Sigmoid colon (tissue), 4 donors: Measurements from ENCODE around the gene CALHM1.

ENCODE experiments used
- CTCF ChIP-seq, 4 experiments: fragments of 450-650 bp in 3 of 4; fragments of 200-600 bp in 1 of 4; IDR thresholded peaks; one replicate each; pipeline ENCODE4 v1.5.1; 2016 to 2019; ENCODE audit warnings: antibody characterized with exemption in 4 of 4, mild to moderate bottlenecking in 3 of 4, moderate library complexity in 2 of 4
- POLR2AphosphoS5 ChIP-seq, 4 donors: sonication (generic); formaldehyde crosslinking; IDR thresholded peaks; one replicate each; pipeline ENCODE4 v1.6.1; 2017; ENCODE audit warnings: antibody characterized with exemption in 4 of 4

- TF ChIP-seq CTCF (IDR thresholded peaks at IDR 0.05) (no peak), POLR2AphosphoS5 (IDR thresholded peaks at IDR 0.05) (no peak)
Observed at GRCh38 chr10:103456074-103456660, 2.5 kb downstream of the CALHM1 start.
